GM23248 (cell line): ENCODE measurements around the gene CMYA5. TPM values are rescaled to one million over a fixed set of nuclear protein-coding genes. Genes with fewer than 3 reads are reported as not detected.

Experiments
- DNase-seq: peaks from one replicate; pipeline ENCODE4 v3.0.0-alpha.2; 2015
- H2AFZ ChIP-seq: fragments of 200-600 bp; sonication (generic); 2 replicates; pipeline ENCODE4 v1.6.1; 2016; ENCODE audit warnings: antibody characterized with exemption
- H3F3A ChIP-seq: fragments of 200-600 bp; sonication (generic); 2 replicates; pipeline ENCODE4 v1.6.1; 2016; ENCODE audit warnings: mild to moderate bottlenecking, antibody characterized with exemption, mixed run types; ENCODE audit not compliant: insufficient read depth
- H3K27ac ChIP-seq: fragments of 200-600 bp; sonication (generic); 2 replicates; pipeline ENCODE4 v1.5.1; 2016; ENCODE audit warnings: mild to moderate bottlenecking
- H3K27me3 ChIP-seq: fragments of 200-600 bp; sonication (generic); replicated peaks from 2 replicates; pipeline ENCODE4 v1.6.1; 2016; ENCODE audit warnings: mild to moderate bottlenecking; ENCODE audit not compliant: insufficient read depth
- H3K36me3 ChIP-seq: fragments of 200-600 bp; sonication (generic); 2 replicates; pipeline ENCODE4 v1.6.1; 2016; ENCODE audit warnings: low read depth, mild to moderate bottlenecking
- H3K4me1 ChIP-seq: fragments of 200-600 bp; sonication (generic); 2 replicates; pipeline ENCODE4 v1.6.1; 2016; ENCODE audit warnings: mild to moderate bottlenecking; ENCODE audit not compliant: insufficient read depth
- H3K4me2 ChIP-seq: fragments of 200-600 bp; sonication (generic); one replicate; pipeline ENCODE4 v1.6.1; 2016; ENCODE audit warnings: mild to moderate bottlenecking; ENCODE audit not compliant: unreplicated experiment
- H3K4me3 ChIP-seq: fragments of 200-600 bp; sonication (generic); 2 replicates; pipeline ENCODE4 v1.5.1; 2016; ENCODE audit warnings: mild to moderate bottlenecking
- H3K79me2 ChIP-seq: fragments of 200-600 bp; sonication (generic); 2 replicates; pipeline ENCODE4 v1.6.1; 2016; ENCODE audit warnings: mild to moderate bottlenecking; ENCODE audit not compliant: insufficient read depth
- H3K9ac ChIP-seq: fragments of 200-600 bp; sonication (generic); 2 replicates; pipeline ENCODE4 v1.6.1; 2016; ENCODE audit warnings: mild to moderate bottlenecking
- H3K9me2 ChIP-seq: fragments of 200-600 bp; sonication (generic); 2 replicates; pipeline ENCODE4 v1.6.1; 2016; ENCODE audit warnings: mixed run types, mild to moderate bottlenecking, moderate library complexity; ENCODE audit not compliant: insufficient read depth
- H3K9me3 ChIP-seq: fragments of 200-600 bp; sonication (generic); one replicate; pipeline ENCODE4 v1.6.1; 2017; ENCODE audit warnings: low read depth
- H4K20me1 ChIP-seq: fragments of 200-600 bp; sonication (generic); 2 replicates; pipeline ENCODE4 v1.6.0; 2016; ENCODE audit not compliant: insufficient read depth
- EZH2 ChIP-seq: fragments of 200-600 bp; sonication (generic); IDR thresholded peaks from 2 replicates; pipeline ENCODE4 v1.6.1; 2018; ENCODE audit warnings: antibody characterized with exemption, mild to moderate bottlenecking; ENCODE audit not compliant: insufficient read depth, poor library complexity, severe bottlenecking
- EZH2phosphoT487 ChIP-seq: fragments of 200-600 bp; sonication (generic); IDR thresholded peaks from 2 replicates; pipeline ENCODE4 v1.6.1; 2018; ENCODE audit warnings: antibody characterized with exemption, moderate library complexity, mild to moderate bottlenecking, low read depth; ENCODE audit not compliant: insufficient read depth
- WGBS, 2 experiments: methylation state at CpG; one replicate each; pipeline ENCODE4 v1.1.6; 2015 to 2017; ENCODE audit warnings: low lambda C conversion rate in 2 of 2, low coverage in 1 of 2; ENCODE audit errors: missing lambda C conversion rate in 2 of 2; 5-methylcytosine and 5-hydroxymethylcytosine counted together
- in situ Hi-C: fragments of 300-500 bp; cut with MboI; formaldehyde crosslinking; loops from 2 replicates; pipeline ENCODE4 v1.15.0; 2020
- polyA plus RNA-seq: library from polyadenylated mRNA; unstranded; fragments of >200 nt; fragmentation: Nextera tagmentation; extraction: Ambion mirVana; gene quantifications from 2 replicates; pipeline ENCODE4 v1.2.1, GENCODE V29; 2016
- total RNA-seq: library from RNA; depleted of rRNA; stranded (reverse); fragments of >200 nt; shearing (Covaris generic); gene quantifications from 2 replicates; pipeline ENCODE4 v1.2.3, GENCODE V29; 2014

The CMYA5 gene
- total and polyA plus RNA-seq, 2 experiments from 2014 or later: 0.36 to 0.97 TPM

DNA sequence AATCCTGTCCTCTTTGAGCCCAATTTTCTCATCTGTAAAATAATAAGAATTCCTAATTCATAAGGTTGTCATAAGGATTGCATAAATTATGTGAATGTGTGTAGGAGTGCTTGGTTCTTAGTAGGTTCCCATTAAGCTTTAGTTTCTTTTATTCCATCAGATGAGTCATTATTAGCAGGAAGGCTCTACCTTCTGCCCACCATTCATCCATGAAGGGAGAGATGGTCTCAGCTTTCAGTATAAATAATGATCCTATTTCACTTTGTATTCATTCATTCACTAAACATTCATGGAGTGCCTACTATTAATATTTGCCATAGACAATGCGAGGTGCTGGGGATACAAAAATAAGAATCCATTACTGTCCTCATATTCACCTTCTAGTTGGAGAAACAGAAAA is 3.0 kb downstream of the CMYA5 start:
- TF ChIP-seq EZH2 (no peak), EZH2phosphoT487 (no peak)
- H3K36me3 ChIP-seq: no peaks in the 10 kb centered on the region
- no peak for DNase-seq
- H3F3A ChIP-seq: no peaks in the 10 kb centered on the region; the same call in 1 of the 2 replicates
- no peak overlapping the region for H3K4me3 ChIP-seq
- H3K9me2 ChIP-seq: no peaks in the 10 kb centered on the region
- no peaks in the 10 kb centered on the region for H3K27me3 ChIP-seq
- no peaks in the 10 kb centered on the region for H3K79me2 ChIP-seq
- H4K20me1 ChIP-seq: no peaks in the 10 kb centered on the region
- H2AFZ ChIP-seq: no peak overlapping the region
- no peak overlapping the region for H3K9ac ChIP-seq
- in situ Hi-C loops: loop anchor here (10.0 kb wide), 1 partner anchor 392 kb away; no protein-coding TSS in a partner anchor
- no peak overlapping the region for H3K27ac ChIP-seq
- WGBS, 2 experiments: 96 to 97% methylated on average over 1 of the region's 1 CpG
- H3K4me1 ChIP-seq: peaks cover 11% of the 10 kb centered on the region
- no peaks in the 10 kb centered on the region for H3K9me3 ChIP-seq
- no peak overlapping the region for H3K4me2 ChIP-seq

DNA sequence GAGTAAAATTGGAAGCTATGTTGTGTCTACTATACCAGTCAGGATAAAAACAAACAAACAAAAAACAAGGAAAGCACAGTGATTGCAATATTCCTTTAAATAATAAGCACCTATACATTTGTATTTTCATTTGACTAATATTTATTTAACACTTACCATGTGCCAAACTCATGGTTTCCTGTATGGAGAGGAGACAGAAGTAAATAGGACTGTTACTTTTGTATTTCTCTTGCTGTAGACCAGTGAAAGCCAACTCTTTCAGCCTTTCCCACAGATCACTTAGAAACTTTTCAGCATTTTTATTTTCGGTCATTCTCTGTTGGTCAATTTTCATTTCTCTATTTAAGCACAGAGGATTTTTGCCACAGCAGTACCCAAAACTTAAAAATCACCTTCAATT is 4.5 kb downstream of the CMYA5 start:
- Histone ChIP-seq H3K9ac (no peak overlapping the region), H3K4me2 (no peak overlapping the region), H3K27ac (no peak overlapping the region), H3K9me3 (no peaks in the 10 kb centered on the region), H2AFZ (no peak overlapping the region), H3K4me1 (peaks cover 12% of the 10 kb centered on the region), H3K4me3 (no peak overlapping the region), H3K27me3 (no peaks in the 10 kb centered on the region), H3K9me2 (no peaks in the 10 kb centered on the region), H3F3A (no peaks in the 10 kb centered on the region), H3K79me2 (no peaks in the 10 kb centered on the region), H3K36me3 (no peaks in the 10 kb centered on the region), H4K20me1 (no peaks in the 10 kb centered on the region)
- no peak for DNase-seq
- 100% methylated on average over 1 of the region's 1 CpG for WGBS, 2 experiments
- in situ Hi-C loops: loop anchor here (10.0 kb wide), 1 partner anchor 391 kb away; no protein-coding TSS in a partner anchor
- TF ChIP-seq EZH2 (no peak), EZH2phosphoT487 (no peak)

DNA sequence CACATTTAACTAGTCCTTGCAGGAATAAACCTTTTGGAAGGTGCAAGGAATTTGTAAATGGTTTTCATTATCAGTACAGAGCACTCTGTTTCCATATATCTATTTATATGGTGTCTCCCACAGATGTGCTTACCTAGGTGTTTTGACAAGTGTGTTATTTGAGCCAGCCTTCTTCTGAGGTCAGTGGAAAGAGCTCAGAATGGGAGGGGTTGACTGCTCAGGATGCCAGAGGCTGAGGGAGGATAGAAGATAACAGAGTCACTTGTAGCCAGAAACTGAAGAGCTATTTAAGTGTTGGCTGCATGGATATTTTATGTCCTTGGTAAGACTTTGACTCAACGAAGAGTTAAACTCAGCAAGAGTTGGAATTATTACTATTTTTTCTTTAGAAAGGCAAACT is 5.0 kb downstream of the CMYA5 start:
- Histone ChIP-seq H3K79me2 (no peaks in the 10 kb centered on the region), H3K4me2 (no peak overlapping the region), H3K9ac (no peak overlapping the region), H3K9me2 (no peaks in the 10 kb centered on the region), H3K4me1 (peaks cover 9% of the 10 kb centered on the region; the same call in 1 of the 2 replicates), H2AFZ (no peak overlapping the region), H3K27ac (no peak overlapping the region), H3K9me3 (no peaks in the 10 kb centered on the region), H3K36me3 (no peaks in the 10 kb centered on the region), H4K20me1 (no peaks in the 10 kb centered on the region), H3K27me3 (no peaks in the 10 kb centered on the region), H3K4me3 (no peak overlapping the region), H3F3A (no peaks in the 10 kb centered on the region)
- DNase-seq: no peak
- TF ChIP-seq EZH2phosphoT487 (no peak), EZH2 (no peak)
- in situ Hi-C loops: loop anchor here (10.0 kb wide), 1 partner anchor 390 kb away; no protein-coding TSS in a partner anchor
- 91 to 100% methylated on average over 1 of the region's 1 CpG for WGBS, 2 experiments

DNA sequence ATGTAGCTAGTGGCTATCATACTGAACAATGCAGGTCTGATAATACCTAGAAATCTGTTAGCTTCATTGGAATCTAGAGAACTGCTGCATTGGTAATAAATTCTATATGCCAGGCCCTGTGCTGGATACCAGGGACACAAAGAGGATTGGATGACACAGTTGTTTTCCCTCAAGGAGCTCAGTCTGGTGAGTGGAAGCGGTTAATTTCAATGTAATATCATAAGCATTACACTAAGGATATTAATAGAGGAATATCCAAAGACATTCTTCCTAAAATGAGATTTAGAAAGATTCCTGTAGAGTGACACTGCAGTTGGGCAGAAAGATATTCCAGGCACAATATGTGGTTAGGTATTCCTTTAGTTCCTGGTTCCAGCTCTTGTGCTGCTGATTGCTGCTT is 5.9 kb downstream of the CMYA5 start:
- Histone ChIP-seq H3K79me2 (no peaks in the 10 kb centered on the region), H3F3A (no peaks in the 10 kb centered on the region), H3K4me3 (no peak overlapping the region), H3K4me2 (no peak overlapping the region), H3K27me3 (no peaks in the 10 kb centered on the region), H3K27ac (no peak overlapping the region), H2AFZ (no peak overlapping the region), H4K20me1 (no peaks in the 10 kb centered on the region), H3K9ac (no peak overlapping the region), H3K36me3 (no peaks in the 10 kb centered on the region), H3K9me3 (no peaks in the 10 kb centered on the region), H3K4me1 (peaks cover 13% of the 10 kb centered on the region; the same call in 1 of the 2 replicates), H3K9me2 (no peaks in the 10 kb centered on the region)
- in situ Hi-C loops: loop anchor here (10.0 kb wide), 1 partner anchor 389 kb away; no protein-coding TSS in a partner anchor
- no peak for DNase-seq
- TF ChIP-seq EZH2 (no peak), EZH2phosphoT487 (no peak)
- WGBS, 2 experiments: 93 to 97% methylated on average over 1 of the region's 1 CpG
